Stimulated activated CD4-positive, alpha-beta T cell treated with anti-CD3 and anti-CD28 coated beads, Interleukin-4, amount 100 ng/mL, for 1 hour (primary cell): ENCODE results near the gene ERCC5.

Source experiments
- DNase-seq: peaks from one replicate; pipeline ENCODE4 v3.0.0-alpha.2; 2020

ERCC5 gene

DNA sequence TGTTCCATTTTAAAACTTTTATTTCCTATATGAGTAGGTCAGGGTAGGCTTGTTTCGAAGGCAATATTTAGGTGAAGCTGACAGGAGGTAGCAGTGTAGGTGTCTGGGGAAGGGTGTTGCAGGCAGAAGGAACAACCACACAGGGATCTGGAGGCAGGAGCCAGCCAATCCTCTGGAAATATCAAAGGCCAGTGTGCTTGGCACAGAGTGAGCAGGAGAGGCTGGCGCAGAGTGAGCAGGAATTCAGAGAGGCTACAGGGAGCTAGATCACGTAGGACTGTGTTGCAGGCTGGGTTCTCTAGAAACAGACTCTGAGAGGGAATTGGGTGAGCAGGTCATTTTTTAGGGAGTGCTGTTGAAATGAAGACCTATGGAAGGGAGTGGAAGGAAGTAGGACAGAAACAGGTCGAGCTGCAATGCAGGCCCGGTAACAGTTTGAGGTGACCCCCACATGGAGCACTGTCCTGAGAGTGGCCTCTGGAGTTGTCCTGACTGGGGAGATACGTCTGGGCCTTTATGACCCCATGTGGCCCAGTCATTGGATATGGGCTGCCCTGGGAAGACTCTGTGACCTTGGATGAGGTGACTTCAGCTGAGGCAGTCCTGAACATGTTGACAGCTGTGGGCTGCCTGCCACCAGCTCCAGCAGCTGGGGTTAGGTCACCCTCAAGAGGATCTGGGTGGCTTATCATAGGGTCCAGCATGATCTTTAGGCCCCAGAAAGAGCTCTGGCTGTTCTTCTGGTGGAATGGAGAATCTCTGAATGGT lies 51.7 kb downstream of the ERCC5 start:
- no peak for DNase-seq

DNA sequence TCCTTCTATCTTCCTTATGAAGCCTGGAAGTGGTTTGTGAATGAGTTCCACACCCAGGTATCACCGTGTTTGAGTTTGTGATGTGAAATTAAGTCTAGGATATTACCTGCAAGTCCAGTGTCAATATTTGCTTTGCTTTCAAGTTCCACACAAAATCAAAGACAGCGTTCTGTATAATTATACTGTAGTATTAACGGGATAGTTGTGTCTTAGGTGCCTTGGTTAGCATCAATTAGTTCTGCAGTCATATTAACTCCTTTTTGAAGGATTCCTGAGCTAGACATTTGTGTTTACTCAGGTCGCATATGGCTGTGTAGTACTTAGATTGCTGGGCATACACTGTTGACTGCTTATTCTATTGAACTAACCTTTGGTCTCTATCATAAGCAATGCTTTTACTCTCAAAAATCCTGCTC lies 54.4 kb downstream of the ERCC5 start:
- no peak for DNase-seq

DNA sequence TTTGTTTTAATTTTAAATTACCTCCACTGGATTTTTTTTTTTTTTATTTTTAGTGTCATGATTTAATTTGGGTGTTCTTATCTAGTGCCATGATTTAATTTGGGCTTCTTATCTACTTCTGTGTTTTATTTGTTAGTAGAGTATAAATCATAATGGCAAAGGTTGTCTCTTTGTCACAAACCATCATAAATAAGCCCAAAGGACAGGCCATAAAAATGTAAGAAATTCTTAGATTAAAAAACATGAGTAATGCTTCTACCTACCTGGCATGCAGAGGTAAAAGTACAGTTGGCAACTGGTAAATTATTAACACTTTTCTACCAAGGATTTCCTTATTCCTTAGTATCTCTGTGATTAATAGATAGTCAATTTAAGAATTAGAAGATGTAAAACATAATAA lies 55.2 kb downstream of the ERCC5 start:
- no peak for DNase-seq

DNA sequence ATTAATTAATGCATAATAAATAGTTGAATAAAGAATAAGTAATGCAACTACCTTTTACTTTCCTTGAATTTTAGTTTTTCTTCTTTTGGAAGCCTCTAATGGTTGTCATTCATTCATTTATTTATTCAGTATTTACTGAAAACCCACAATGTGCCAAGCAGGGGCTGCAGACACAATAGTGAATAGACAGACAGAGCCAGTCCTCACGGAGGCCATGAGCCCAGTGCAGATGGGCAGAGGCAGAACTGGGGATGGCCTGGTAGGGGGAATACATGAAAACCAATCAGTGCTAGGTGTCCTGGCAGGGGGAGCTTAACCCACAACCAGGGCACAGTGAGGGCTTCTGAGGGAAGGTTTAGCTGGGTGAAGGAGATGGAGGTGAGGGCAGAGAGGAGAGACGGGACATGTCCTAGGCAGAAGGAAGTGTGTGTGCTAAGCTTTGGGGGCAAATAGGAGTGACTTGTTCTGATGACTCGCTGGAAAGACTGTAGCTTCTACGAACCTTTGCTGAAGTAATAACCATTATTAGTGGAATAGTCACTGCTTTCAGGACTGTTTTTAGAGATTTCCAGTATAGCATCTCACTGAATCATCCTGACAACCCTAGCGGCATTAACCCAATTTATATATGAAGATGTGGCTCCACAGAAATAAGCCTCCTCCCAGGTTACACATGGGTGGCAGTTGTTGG lies 55.9 kb downstream of the ERCC5 start:
- no peak for DNase-seq

DNA sequence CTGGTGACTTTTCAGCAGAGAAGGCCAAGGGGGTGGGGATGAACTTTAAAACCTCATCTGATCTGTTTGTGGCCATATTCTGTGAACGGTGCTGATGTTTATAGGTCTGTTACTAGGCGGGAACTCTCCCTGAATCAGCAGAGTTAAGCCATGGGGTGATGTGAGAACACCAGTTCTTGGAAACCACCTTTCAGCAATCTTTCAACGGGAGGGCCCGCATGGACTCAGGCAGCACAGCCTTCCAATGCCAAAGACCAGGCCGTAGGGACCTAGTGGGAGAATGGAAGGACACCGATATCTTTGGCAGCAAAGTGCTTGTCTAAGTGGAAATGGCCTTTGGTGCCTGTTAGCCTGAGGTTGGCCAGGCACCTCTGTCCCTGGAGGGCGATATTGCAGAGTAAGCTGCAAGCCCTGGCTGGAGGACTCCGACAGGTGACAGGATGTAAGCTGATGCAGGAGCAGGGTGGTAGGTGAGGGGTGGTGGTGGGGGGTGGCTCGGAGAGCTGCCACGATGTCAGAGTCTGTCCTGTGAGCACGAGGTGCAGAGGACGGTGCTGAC lies 57.0 kb downstream of the ERCC5 start:
- no peak for DNase-seq

DNA sequence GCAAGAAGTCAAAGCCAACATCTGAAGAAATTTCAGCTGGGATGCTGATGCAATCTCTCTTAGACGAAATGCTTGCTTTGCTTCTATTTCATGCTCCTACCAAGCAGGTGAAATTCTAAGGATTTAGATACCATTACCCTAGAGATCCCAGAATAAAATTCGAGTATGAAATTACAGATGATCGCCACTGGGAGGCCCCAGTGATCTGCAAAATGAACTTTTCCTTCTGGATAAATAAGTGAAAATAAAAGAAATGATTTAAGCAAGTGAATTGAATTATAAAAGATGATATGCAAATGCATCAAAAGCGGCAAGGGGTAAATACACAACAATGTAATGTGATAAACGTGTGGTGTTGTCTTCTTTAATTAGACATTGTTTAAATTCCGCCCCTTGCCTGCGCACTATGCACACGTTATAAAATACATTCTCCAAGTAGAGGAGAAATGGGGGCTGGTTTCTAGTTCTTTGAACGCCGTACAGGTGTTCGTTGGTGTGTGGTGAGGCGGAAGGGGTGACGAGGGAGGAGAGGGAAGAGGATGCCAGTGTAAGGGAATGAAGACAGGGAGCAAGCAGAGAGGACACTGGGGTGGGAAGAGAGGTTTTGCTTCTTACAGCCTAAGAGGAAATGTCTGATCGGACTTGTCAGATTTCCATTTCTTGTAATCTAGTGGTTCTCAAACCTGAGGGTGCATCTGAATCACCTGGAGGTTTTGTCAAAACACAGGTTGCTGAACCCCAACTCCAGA lies 58.0 kb downstream of the ERCC5 start:
- DNase-seq: no peak

DNA sequence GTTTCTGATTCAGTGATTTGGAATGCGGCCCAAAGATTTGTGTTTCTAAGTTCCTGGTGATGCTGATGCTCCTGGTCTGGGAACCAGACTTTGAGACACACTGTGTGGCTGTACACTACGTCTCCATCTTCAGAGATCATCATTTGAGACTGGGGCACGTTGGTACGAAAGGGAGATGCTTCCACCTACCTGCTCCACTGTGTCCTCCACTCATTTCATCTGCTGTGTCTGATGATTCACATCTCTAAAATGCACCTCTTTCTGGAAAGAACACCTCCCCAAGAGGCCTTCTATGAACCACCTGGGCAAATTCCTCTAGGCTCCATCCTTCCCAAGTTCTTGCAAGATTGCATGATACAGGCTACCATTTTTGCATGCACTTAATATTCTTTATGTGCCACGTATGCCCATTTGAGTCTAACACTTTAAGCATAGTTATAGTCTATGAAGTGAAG lies 58.6 kb downstream of the ERCC5 start:
- DNase-seq: no peak

DNA sequence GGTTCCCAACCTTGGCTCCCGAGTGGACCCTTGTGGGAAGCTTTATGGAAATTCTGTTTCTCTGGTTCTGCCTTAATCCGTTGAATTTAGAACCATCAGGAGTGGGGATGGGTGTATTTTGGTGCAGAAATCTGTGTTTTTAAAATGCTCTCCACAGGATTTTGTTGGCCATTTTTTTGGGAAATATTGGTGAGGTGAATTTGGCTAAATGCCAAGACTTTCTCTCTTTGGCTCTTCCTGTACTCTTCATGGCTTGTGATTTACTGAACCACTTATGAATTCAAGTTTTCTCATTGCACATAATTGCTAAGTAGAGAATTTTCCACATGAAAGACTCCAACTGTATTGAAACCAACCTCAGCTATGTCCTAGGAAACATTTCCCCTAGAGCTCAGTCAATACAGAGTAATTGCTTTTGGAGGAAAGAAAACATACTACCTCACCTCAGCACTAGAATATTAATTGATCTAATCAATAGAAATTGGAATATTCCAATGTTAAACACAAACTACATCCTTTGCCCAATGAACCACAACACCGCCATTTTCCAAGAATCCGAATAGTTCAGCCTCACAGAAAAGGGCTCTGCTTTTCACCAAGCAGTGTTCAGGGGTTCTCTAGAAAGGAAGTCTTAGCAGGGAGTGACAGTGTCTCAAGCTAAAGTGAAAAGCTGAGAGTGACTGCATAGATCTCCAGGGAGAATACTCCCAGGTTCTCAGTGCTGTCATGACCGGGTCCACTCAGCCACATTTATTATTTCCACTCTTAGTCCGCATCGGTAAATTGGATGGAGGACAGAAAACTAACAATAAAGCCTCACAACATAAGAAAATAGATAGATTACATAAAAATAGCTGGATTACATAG lies 60.3 kb downstream of the ERCC5 start:
- no peak for DNase-seq

DNA sequence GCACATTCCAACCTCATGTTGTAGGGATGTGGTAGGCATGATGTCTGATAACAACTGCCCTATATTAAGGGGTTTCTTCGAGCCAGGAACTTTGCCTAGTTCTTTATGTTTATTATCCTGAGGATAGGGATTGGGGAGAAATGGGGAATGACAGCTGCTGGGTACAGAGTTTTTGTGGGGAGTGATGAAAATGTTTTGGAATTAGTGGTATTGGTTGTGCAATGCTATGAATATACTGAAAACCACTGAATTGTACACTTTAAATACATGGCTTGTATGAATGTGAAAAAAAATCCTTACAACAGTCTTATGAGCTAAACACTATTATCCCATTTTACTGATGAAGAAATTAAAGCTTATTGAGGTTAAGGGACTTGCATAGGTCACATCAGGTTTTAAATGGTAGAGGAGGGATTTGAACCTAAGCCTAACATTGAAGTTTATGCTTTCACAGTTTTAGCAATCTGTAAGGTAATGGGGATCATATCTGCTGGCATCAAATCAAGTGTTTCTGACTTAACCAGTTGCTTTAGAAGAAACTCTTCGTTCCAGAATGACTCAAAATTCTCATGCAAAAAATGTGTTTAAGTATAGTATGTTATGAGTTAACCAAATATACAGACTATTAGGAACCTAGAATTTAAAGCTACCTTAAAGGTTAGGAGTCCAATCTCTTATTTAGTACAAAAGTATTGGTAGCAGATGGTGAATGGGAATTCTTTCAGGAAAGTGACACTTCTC lies 61.4 kb downstream of the ERCC5 start:
- DNase-seq: no peak

DNA sequence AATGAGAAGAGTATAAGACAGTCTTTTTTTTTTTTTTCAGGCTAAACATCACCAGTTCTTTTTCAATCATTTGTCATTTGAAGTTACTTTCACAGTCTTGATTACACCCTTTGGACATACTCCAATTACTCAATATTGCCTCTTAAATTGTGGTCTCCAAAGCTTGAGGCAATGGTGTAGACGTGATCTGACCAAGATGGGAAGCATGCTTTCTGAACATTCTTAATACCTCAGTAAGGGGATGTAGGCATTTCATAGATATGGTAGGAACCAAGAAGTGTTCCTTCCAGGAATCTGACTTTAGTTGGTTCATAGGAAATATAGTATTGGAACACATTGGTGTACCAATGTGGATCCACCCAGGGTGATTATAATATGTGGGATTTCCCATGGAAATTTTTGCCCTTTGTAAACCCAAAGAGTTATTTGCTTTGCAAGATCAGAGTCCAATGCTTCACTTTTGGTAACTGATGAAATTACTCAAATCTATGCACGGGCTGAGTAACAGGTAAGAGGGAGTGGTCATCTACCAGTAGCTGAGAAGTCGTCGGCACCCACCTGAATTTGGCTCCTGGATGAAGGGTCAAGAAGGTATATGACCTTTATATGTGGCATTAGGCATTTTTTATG lies 62.2 kb downstream of the ERCC5 start:
- no peak for DNase-seq

DNA sequence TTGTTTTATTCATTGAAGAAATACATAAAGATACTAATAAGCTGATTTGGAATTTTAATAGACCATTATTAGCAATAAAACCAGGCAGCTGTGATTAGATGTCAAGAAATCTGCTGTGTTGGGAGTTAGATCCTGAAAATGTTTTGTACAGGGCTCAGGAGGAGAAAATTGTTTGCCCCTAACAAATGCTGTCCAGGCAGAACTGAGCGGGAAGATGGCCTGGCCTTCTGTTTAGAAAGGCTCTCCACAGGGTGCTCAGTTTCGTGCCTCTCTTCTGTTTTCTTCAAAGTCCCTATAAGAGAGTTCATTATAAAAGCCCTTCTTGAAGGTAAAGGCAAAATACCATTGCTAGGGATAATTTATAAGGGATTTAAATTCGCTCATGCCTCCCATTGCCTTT lies 64.1 kb downstream of the ERCC5 start:
- DNase-seq: no peak

DNA sequence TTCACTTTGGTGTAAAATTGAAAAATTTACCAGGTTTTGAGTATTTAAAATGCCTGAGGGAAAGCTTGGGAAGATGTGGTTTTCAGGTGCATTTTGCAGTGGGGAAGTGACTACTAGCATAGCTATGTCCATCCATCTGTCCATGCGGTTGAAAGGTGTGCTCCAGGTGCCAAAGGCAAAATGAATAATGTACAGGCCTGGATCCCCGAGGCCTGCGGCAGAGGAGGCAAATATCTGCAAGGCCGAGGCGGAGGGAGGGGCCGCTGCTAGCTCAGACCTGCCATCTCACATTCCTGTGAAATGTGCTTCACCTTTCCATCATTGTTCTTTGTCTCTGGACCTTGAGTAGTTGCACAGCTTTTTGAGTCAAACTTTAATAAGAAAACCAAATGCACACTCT lies 65.5 kb downstream of the ERCC5 start:
- DNase-seq: no peak

DNA sequence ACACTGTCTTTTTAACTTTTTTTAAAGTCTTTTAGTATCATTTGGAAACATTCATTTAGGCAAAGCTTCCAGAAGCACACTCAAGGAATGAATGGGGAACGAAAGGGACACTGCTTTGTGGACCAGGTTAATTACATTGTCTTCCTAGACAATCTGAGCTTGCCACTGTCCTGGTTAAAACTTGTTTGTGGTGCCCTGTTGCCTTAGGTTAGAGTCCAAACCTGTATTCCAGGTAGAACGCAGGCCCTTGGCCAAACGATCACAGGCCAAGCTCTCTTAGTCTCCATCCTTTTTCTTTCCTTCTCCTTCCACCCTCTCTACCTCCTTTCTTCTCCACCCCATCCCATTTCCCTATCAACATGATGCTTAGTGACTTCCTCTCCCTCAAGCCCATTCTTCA lies 66.8 kb downstream of the ERCC5 start:
- DNase-seq: no peak

DNA sequence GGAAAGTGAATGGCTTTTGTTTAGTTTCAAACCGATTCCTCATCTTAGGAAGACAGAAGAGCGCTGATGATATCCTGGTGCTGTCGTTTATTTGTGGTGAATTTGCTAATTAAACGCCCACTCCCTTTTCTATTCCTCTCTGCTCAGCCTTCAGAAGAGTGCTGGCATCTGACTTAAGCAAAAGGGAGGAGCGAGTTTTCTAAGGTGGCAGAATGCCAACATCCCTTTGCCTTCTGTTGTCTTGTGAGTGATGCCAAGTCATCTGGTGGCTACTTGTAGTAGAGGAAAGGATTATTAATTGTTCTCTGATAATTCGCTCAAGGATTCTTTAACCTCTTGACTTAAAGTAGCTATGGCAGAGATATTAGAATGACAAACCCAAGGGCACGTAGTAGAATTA lies 68.1 kb downstream of the ERCC5 start:
- no peak for DNase-seq

DNA sequence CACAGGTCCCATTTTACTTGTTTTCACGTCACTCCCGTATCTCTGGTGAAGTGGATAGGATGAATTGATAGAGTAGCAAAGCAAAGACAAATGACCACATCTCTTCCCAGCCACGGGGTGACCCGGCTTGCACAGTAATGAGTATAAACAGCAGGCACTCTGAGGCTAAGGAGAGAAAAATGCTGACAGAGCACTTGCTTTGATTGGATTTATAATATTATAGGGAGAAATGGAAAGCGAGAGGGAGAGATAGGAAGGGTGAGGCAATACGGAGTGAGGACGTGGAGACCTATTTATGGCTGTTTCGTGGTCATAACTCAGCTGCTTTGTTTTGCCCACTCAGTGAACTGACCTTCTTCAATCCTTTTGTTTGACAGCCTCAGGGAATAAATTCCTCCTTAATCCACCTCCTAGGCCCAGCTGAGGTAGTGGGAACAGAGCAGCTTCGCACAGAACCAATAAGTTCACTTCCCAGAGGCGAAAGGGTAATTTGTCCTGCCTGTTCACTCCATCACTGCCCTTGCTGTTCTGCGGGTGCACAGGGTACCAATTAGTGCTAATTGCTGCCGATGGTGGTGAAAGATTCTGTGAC lies 68.6 kb downstream of the ERCC5 start:
- DNase-seq: no peak

DNA sequence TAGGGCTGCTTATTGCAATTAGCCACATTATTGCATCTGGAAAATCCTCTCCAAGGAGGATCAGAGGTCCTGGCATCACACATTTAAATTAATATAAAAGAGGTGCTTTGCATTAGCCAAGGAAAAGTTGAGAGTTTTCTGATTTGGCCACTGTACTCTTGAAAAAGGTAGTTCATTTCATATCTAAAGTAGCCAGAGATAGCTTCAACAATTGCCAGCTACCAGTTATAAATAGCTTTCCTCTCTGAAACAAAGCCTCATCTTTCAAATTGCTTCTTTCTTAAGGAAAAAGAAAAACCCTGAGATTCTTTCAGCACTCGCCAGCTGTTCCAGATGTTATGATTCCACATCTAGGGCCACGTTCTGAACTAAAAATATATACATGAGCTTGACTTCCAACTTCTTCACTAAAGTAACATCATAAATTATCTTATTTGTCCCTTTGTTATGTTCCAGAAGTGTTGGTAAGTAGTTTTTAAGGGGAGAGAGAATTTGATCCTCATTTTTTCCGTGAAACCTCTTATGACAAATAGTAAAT lies 69.6 kb downstream of the ERCC5 start:
- DNase-seq: no peak

DNA sequence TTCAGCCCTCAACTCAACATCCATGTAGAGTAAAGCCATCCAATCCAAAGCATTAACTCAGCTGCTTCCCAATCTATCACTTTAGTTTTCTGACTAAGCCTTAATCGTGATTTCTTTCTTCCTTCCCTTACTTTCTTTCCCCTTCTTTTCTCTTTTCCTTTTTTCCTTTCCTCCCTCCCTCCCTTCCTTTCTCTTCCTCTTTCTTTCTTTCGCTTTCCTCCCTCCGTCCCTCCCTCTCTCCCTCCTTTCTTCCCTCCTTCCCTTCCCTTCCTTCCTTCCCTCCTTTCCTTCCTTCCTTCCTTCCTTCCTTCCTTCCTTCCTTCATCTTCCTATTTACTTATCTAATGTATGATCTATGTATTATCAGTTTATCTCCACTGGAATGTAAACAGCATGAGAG lies 71.2 kb downstream of the ERCC5 start:
- no peak for DNase-seq

DNA sequence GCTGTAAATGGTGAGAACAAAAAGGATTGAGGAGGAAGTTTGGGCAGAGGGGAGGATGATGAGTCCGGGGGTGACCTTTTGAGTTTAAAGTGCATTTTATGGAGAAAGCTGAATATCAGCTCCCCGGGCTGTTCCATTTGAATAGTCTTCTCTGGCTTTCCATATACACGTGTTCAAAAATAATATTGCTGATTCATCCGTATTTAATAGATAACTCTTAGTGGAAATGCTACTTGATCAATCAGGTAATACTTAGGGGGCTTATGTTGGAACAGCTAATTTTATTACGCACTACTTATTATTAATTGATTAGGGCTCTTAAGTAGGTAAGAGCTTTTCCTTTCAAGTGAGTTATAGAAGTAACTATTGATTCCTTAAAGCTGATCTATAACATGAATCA lies 76.4 kb downstream of the ERCC5 start:
- DNase-seq: no peak
